ENCODE data around the gene KIAA0232.

GRCh38 chr4:6896035-6896434 lies 113.5 kb downstream of the KIAA0232 start:
- TF ChIP-seq CTCF (IDR thresholded peaks at IDR 0.05) = no peak
- no peak for TF ChIP-seq POLR2A (IDR thresholded peaks at IDR 0.05)
